A549 (cell line): ENCODE results near the gene TREML1. TPM values are rescaled to one million over a fixed set of nuclear protein-coding genes. Genes with fewer than 3 reads are reported as not detected.
A peak's percentile ranks its signal among the peaks of the same experiment; 100 is the strongest.
"Not testable (repeated sequence)": the region's sequence is repeated elsewhere in the genome, so short reads cannot be mapped to it uniquely, and the experiment has no call there.

Source experiments
- ATAC-seq, 2 experiments: fragments of 200-7000 bp in 1 of 2; fragments of >200 bp in 1 of 2; cut with Nextera tagmentation in 1 of 2; cut with Tn5 transposase in 1 of 2; 3 replicates each; pipeline versions ENCODE4 v1.8.0 to v1.9.1; 2018 to 2020; ENCODE audit warnings: mild to moderate bottlenecking in 1 of 2, moderate library complexity in 1 of 2
- CTCF ChIA-PET: fragments of 300-600 bp; sonication (Branson Sonifier 250); formaldehyde crosslinking; extraction: SDS; loops from one replicate; lab custom pipeline; 2021; ENCODE audit warnings: antibody characterized with exemption, inconsistent platforms; lab: Yijun Ruan, JAX
- POLR2A ChIA-PET: fragments of 350-600 bp; formaldehyde crosslinking; extraction: SDS; loops from one replicate; lab custom pipeline; 2021; ENCODE audit warnings: antibody characterized with exemption, inconsistent platforms; lab: Yijun Ruan, JAX
- DNase-seq, 2 experiments: peaks; one replicate each; pipeline versions ENCODE4 v3.0.0 to v3.0.0-alpha.2; 2011 to 2016; ENCODE audit warnings: low read depth in 1 of 2, low spot score in 1 of 2
- FAIRE-seq: peaks from 2 replicates; lab custom pipeline; 2011; peaks lifted over from hg19 to GRCh38; lab: Jason Lieb, UNC
- H3K27ac ChIP-seq, 2 experiments: fragments of >200 bp; sonication (Bioruptor Twin); formaldehyde crosslinking; 3 replicates each; pipeline ENCODE4 v1.5.1; 2016 to 2017
- H3K4me1 ChIP-seq: fragments of >200 bp; sonication (Bioruptor Twin); formaldehyde crosslinking; 3 replicates; pipeline ENCODE4 v1.6.1; 2016
- H3K4me2 ChIP-seq: fragments of >200 bp; sonication (Bioruptor Twin); formaldehyde crosslinking; 3 replicates; pipeline ENCODE4 v1.6.1; 2016
- H3K4me3 ChIP-seq: fragments of >200 bp; sonication (Bioruptor Twin); formaldehyde crosslinking; 3 replicates; pipeline ENCODE4 v1.5.1; 2016
- H3K9me3 ChIP-seq: fragments of >200 bp; sonication (Bioruptor Twin); formaldehyde crosslinking; 3 replicates; pipeline ENCODE4 v1.6.1; 2016
- BHLHE40 ChIP-seq: IDR thresholded peaks from 2 replicates; pipeline ENCODE4 v1.6.1; 2012; ENCODE audit warnings: low read depth, low read length, inconsistent platforms
- CBX2 ChIP-seq: fragments of 200-600 bp; sonication (generic); IDR thresholded peaks from 2 replicates; pipeline ENCODE4 v1.6.1; 2016; ENCODE audit warnings: low read depth, mild to moderate bottlenecking, borderline replicate concordance
- CBX8 ChIP-seq: fragments of 200-600 bp; sonication (generic); IDR thresholded peaks from 2 replicates; pipeline ENCODE4 v1.6.1; 2016
- CEBPB ChIP-seq, 2 experiments: fragments of >200 bp in 1 of 2; sonication (Bioruptor Twin) in 1 of 2; formaldehyde crosslinking in 1 of 2; IDR thresholded peaks; 2 replicates each; pipeline ENCODE4 v1.6.1; 2012 to 2016
- EHF ChIP-seq: fragments of 250-450 bp; sonication (Bioruptor Pico); IDR thresholded peaks from 2 replicates; pipeline ENCODE4 v1.5.0; 2020; ENCODE audit warnings: mild to moderate bottlenecking
- EP300 ChIP-seq, 2 experiments: fragments of >200 bp; sonication (Bioruptor Twin); formaldehyde crosslinking; IDR thresholded peaks; 2 replicates in 1 of 2; 3 replicates in 1 of 2; pipeline ENCODE4 v1.6.1; 2016 to 2017
- ESRRA ChIP-seq: fragments of 150-350 bp; IDR thresholded peaks from 2 replicates; pipeline ENCODE4 v1.6.1; 2014; ENCODE audit warnings: mild to moderate bottlenecking, low read length, borderline replicate concordance
- FOSL2 ChIP-seq, 2 experiments: fragments of 450-650 bp in 1 of 2; fragments of >200 bp in 1 of 2; sonication (Bioruptor Twin) in 1 of 2; formaldehyde crosslinking; IDR thresholded peaks; 2 replicates each; pipeline versions ENCODE4 v1.5.0 to v1.6.1; 2016 to 2020; ENCODE audit warnings: mild to moderate bottlenecking in 1 of 2, moderate library complexity in 1 of 2
- FOXS1 ChIP-seq: fragments of 250-450 bp; sonication (Bioruptor Pico); IDR thresholded peaks from 2 replicates; pipeline ENCODE4 v1.5.0; 2020; ENCODE audit warnings: mild to moderate bottlenecking, moderate library complexity
- GATA3 ChIP-seq: IDR thresholded peaks from 2 replicates; pipeline ENCODE4 v1.6.1; 2012; ENCODE audit warnings: borderline replicate concordance
- HDAC2 ChIP-seq: fragments of 200-600 bp; sonication (generic); IDR thresholded peaks from 2 replicates; pipeline ENCODE4 v1.6.1; 2016
- HOXB5 ChIP-seq: fragments of 250-450 bp; sonication (Bioruptor Pico); IDR thresholded peaks from 2 replicates; pipeline ENCODE4 v1.5.0; 2020; ENCODE audit warnings: mild to moderate bottlenecking, moderate library complexity
- JUNB ChIP-seq: fragments of >200 bp; sonication (Bioruptor Twin); formaldehyde crosslinking; IDR thresholded peaks from 2 replicates; pipeline ENCODE4 v1.6.1; 2016
- KDM1A ChIP-seq: fragments of 200-600 bp; sonication (generic); IDR thresholded peaks from 2 replicates; pipeline ENCODE4 v1.6.1; 2016; ENCODE audit warnings: low read depth, mild to moderate bottlenecking
- KDM5A ChIP-seq: fragments of 200-600 bp; sonication (generic); IDR thresholded peaks from 2 replicates; pipeline ENCODE4 v1.6.1; 2016; ENCODE audit warnings: antibody characterized with exemption, mild to moderate bottlenecking
- MAFK ChIP-seq: fragments of 450-650 bp; IDR thresholded peaks from 2 replicates; pipeline ENCODE4 v1.6.1; 2014; ENCODE audit not compliant: partially characterized antibody
- NR3C1 ChIP-seq: fragments of >200 bp; sonication (Bioruptor Twin); formaldehyde crosslinking; IDR thresholded peaks from 3 replicates; pipeline ENCODE4 v1.6.1; 2017
- PHF8 ChIP-seq: fragments of 200-600 bp; sonication (generic); IDR thresholded peaks from 2 replicates; pipeline ENCODE4 v1.6.1; 2016; ENCODE audit warnings: low read depth, mild to moderate bottlenecking, antibody characterized with exemption, moderate library complexity, borderline replicate concordance
- RARB ChIP-seq: fragments of 250-450 bp; sonication (Bioruptor Pico); IDR thresholded peaks from 2 replicates; pipeline ENCODE4 v1.8.0; 2021; ENCODE audit warnings: mild to moderate bottlenecking, moderate library complexity
- RCOR1 ChIP-seq: fragments of 150-350 bp; IDR thresholded peaks from 2 replicates; pipeline ENCODE4 v1.6.1; 2014; ENCODE audit warnings: antibody characterized with exemption, low read length, low read depth
- RFX5 ChIP-seq: fragments of 450-650 bp; IDR thresholded peaks from 2 replicates; pipeline ENCODE4 v1.7.1; 2014; ENCODE audit warnings: antibody characterized with exemption, mild to moderate bottlenecking, moderate library complexity
- RNF2 ChIP-seq: fragments of 200-600 bp; sonication (generic); IDR thresholded peaks from 2 replicates; pipeline ENCODE4 v1.6.1; 2016; ENCODE audit warnings: low read depth, mild to moderate bottlenecking, antibody characterized with exemption, moderate library complexity, borderline replicate concordance
- SMC3 ChIP-seq: fragments of >200 bp; sonication (Bioruptor Twin); formaldehyde crosslinking; IDR thresholded peaks from 3 replicates; pipeline ENCODE4 v1.6.1; 2018; ENCODE audit warnings: inconsistent platforms
- ZC3H11A ChIP-seq: fragments of 450-650 bp; IDR thresholded peaks from 2 replicates; pipeline ENCODE4 v1.6.1; 2014; ENCODE audit warnings: antibody characterized with exemption, mild to moderate bottlenecking
- ZFP36 ChIP-seq: fragments of 450-650 bp; IDR thresholded peaks from 2 replicates; pipeline ENCODE4 v1.6.1; 2014; ENCODE audit warnings: borderline replicate concordance; ENCODE audit not compliant: partially characterized antibody
- ZNF302 ChIP-seq: fragments of 250-450 bp; sonication (Bioruptor Pico); IDR thresholded peaks from 2 replicates; pipeline ENCODE4 v1.9.0; 2021; ENCODE audit warnings: inconsistent platforms, mild to moderate bottlenecking, moderate library complexity
- ZSCAN20 ChIP-seq: fragments of 250-450 bp; sonication (Bioruptor Pico); IDR thresholded peaks from 2 replicates; pipeline ENCODE4 v1.8.0; 2022; ENCODE audit warnings: mild to moderate bottlenecking, moderate library complexity
- WGBS: methylation state at CpG from one replicate; pipeline ENCODE4 v1.1.6; 2017; ENCODE audit errors: missing lambda C conversion rate; 5-methylcytosine and 5-hydroxymethylcytosine counted together
- polyA plus RNA-seq, 4 experiments: library from polyadenylated mRNA; depleted of rRNA in 3 of 4; stranded (reverse); fragments of >200 nt; fragmentation: RNase III in 1 of 4; extraction: RNeasy Plus Mini Kit Qiagen cat#74134 plus additional on column Dnase treatment in 1 of 4; gene quantifications; 2 replicates in 3 of 4; 3 replicates in 1 of 4; pipeline ENCODE4 v1.2.3, GENCODE V29; 2011 to 2017
- TF ChIP-seq, protein P1 (sequence below): fragments of 250-450 bp; sonication (Bioruptor Pico); IDR thresholded peaks from 2 replicates; pipeline ENCODE4 v1.5.0; 2020; ENCODE audit warnings: low read depth, mild to moderate bottlenecking, moderate library complexity
- TF ChIP-seq, protein P2 (sequence below): IDR thresholded peaks from 2 replicates; pipeline ENCODE4 v1.6.1; 2012
- TF ChIP-seq, protein P3 (sequence below): fragments of >200 bp; sonication (Bioruptor Twin); formaldehyde crosslinking; IDR thresholded peaks from 3 replicates; pipeline ENCODE4 v1.6.1; 2016

Gene TREML1
- polyA plus RNA-seq, 2 of the 4 experiments (the other 2 are of a cell fraction) = not detected

DNA sequence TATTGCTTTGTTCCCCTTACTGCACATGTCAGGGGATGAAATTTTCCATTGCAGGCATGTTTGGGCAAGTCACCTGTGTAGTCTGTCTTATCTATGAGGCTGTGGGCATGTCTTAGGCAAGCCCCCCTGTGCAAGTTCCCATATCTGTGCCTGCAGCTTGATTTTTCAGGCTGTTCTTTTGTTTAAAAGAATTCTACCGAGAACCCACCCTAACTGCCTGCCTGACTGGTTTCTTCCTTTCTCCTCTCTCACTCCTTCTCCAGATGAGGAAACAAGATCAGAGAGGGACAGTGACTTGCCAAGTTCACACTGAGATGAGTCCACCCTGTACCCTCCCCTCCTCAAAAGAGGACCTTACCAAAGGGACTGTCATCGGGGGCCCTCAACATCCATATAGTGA, 35.8 kb upstream of the TREML1 start:
- Histone ChIP-seq H3K4me3 (no peak overlapping the region), H3K4me2 (no peak overlapping the region), H3K4me1 (no peaks in the 10 kb centered on the region), H3K9me3 (peaks cover 14% of the 10 kb centered on the region; the same call in 2 of the 3 replicates), H3K27ac (no peak overlapping the region)
- ATAC-seq (no peak), FAIRE-seq (no peak), DNase-seq (no peak)
- 29% methylated on average over 2 of the region's 2 CpGs for WGBS
- TF ChIP-seq CBX8 (no peak), ZFP36 (peak; percentile 89), BHLHE40 (no peak), HDAC2 (no peak), MAFK (no peak), KDM5A (no peak)
- POLR2A ChIA-PET = no interaction called here
- CTCF ChIA-PET = interaction anchor here (0.6 kb wide), 1 partner anchor 16 kb away, joined by 3 read pairs; no protein-coding TSS in a partner anchor

DNA sequence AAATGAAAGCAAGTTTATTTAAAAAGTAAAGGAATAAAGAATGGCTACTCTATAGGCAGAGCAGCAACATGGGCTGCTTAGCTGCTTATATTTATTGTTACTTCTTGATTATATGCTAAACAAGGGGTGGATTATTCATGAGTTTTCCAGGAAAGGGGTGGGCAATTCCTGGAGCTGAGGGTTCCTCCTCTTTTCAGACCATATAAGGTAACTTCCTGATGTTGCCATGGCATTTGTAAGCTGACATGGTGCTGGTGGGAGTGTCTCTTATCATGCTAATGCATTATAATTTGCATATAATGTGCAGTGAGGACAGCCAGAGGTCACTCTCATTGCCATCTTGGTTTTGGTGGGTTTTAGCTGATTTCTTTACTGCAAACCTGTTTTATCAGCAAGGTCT, 34.9 kb upstream of the TREML1 start:
- ATAC-seq, H3K27ac ChIP-seq, FAIRE-seq, H3K4me3 ChIP-seq, DNase-seq, H3K4me2 ChIP-seq, POLR2A ChIA-PET, H3K4me1 ChIP-seq, CTCF ChIA-PET: not testable (repeated sequence)
- H3K9me3 ChIP-seq = peaks cover 14% of the 10 kb centered on the region; the same call in 2 of the 3 replicates

DNA sequence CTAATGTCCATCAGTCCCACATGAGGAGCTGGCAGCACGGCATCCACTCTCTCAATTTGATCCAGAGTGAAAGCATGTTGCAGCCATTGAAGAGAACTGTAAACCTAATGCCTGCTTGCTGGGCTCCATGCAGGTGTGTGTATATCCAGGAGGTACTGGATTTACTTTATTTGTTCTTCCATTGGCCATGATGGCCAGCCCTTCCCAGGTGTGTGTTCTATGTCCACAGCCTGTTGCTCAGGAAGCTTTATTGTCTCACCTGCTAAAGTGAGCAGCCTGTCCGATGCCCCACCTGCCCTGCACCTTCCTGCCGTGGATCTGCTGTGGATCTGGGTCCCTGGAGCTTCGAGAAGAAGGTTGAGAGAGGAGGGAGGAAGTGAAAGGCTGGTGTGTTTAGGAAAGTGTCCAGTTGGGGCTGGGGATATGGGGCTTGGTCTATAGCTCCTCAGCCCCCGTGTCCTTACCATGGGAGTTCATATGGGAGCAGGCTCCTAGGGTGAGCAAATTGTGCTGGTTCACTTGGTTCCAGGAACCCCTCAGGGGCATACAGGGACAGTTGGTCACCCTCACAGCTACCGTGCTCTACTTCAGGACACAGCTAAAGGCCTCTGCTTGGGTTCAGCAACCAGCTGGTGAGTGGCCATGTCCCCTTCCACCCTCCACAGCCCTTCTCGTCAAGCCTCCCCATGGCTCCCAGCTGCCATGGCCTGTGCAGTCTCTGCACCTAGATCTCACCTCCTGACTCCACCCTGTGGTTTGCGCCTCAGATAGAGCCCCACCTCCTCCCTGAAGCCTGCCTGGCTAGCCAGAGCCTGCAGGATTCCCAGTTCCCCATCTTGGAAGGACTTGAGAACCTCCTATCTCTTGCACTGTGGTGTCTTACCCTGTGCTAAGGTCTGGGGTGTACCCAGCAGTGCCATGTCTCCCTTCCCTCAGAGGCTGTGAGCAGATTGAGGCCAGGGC, 34.1 kb upstream of the TREML1 start:
- H3K9me3 ChIP-seq = peaks cover 14% of the 10 kb centered on the region; the same call in 2 of the 3 replicates
- FAIRE-seq (no peak), DNase-seq (no peak), ATAC-seq (no peak)
- H3K27ac ChIP-seq = no peak overlapping the region
- 27% methylated on average over 8 of the region's 8 CpGs for WGBS
- H3K4me1 ChIP-seq = no peaks in the 10 kb centered on the region
- TF ChIP-seq KDM1A = no peak
- TF ChIP-seq ZC3H11A = no peak
- TF ChIP-seq RFX5 = no peak
- TF ChIP-seq CEBPB (IDR thresholded peaks at IDR 0.05) = no peak
- TF ChIP-seq, protein P1, sequence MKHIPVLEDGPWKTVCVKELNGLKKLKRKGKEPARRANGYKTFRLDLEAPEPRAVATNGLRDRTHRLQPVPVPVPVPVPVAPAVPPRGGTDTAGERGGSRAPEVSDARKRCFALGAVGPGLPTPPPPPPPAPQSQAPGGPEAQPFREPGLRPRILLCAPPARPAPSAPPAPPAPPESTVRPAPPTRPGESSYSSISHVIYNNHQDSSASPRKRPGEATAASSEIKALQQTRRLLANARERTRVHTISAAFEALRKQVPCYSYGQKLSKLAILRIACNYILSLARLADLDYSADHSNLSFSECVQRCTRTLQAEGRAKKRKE (CRISPR knock-in tag) = no peak
- TF ChIP-seq FOSL2 (IDR thresholded peaks at IDR 0.05) = no peak
- no peak for TF ChIP-seq FOSL2 (CRISPR knock-in tag; IDR thresholded peaks at IDR 0.05)
- no peak for TF ChIP-seq ESRRA
- TF ChIP-seq ZNF302 (CRISPR knock-in tag) = no peak
- no peak for TF ChIP-seq JUNB
- no peak for TF ChIP-seq CBX8
- no peak for TF ChIP-seq EHF (CRISPR knock-in tag)
- no peak for TF ChIP-seq RCOR1
- TF ChIP-seq ZSCAN20 (CRISPR knock-in tag) = no peak
- TF ChIP-seq FOXS1 = no peak
- no peak overlapping the region for H3K4me2 ChIP-seq
- ChIA-PET POLR2A (no interaction called here), CTCF (no interaction called here)
- no peak overlapping the region for H3K4me3 ChIP-seq

DNA sequence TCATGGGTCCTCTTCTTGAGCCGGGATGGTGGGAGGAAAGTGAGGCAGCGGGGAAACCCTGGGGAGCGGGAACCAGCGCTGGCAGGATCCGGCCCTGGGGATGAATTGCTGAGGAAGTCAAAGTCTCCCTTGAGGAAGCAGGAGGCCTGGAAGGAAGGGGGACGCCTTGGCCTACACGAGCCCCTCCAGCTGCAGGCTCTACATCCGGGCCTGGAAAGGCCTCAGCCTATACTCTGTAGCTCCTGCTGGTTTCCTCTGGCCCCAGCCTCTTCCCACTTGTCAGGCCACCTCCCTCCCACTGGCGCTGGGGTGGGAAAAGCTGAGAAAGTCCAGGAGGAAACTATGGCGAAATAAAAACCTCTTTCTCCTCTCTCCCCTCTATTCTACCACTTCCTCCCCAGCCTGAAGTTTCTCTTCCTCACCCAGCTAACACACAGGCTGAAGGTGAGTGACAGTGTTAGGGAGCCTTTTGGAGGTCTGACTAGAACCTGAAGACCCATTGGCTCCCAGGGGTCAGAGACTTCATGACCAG, 31.9 kb upstream of the TREML1 start:
- no peak overlapping the region for H3K4me2 ChIP-seq
- H3K4me3 ChIP-seq = no peak overlapping the region
- ChIA-PET CTCF (interaction anchor here (0.9 kb wide), 1 partner anchor 10 kb away, joined by 3 read pairs; no protein-coding TSS in a partner anchor), POLR2A (no interaction called here)
- FAIRE-seq = no peak
- no peak for ATAC-seq
- peaks cover 14% of the 10 kb centered on the region; the same call in 2 of the 3 replicates for H3K9me3 ChIP-seq
- DNase-seq = no peak
- WGBS = 58% methylated on average over 8 of the region's 10 CpGs
- H3K4me1 ChIP-seq = no peaks in the 10 kb centered on the region
- no peak overlapping the region for H3K27ac ChIP-seq
- TF ChIP-seq KDM1A (no peak), CBX2 (no peak), HOXB5 (CRISPR knock-in tag) (no peak), SMC3 (no peak), PHF8 (no peak), KDM5A (no peak), NR3C1 (no peak), GATA3 (no peak), RARB (CRISPR knock-in tag) (no peak), EP300 (IDR thresholded peaks at IDR 0.05) (no peak), MAFK (no peak), RNF2 (no peak)
- TF ChIP-seq, protein P2, sequence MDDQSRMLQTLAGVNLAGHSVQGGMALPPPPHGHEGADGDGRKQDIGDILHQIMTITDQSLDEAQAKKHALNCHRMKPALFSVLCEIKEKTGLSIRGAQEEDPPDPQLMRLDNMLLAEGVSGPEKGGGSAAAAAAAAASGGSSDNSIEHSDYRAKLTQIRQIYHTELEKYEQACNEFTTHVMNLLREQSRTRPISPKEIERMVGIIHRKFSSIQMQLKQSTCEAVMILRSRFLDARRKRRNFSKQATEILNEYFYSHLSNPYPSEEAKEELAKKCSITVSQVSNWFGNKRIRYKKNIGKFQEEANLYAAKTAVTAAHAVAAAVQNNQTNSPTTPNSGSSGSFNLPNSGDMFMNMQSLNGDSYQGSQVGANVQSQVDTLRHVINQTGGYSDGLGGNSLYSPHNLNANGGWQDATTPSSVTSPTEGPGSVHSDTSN = no peak
- TF ChIP-seq, protein P3, sequence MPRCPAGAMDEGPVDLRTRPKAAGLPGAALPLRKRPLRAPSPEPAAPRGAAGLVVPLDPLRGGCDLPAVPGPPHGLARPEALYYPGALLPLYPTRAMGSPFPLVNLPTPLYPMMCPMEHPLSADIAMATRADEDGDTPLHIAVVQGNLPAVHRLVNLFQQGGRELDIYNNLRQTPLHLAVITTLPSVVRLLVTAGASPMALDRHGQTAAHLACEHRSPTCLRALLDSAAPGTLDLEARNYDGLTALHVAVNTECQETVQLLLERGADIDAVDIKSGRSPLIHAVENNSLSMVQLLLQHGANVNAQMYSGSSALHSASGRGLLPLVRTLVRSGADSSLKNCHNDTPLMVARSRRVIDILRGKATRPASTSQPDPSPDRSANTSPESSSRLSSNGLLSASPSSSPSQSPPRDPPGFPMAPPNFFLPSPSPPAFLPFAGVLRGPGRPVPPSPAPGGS = no peak
